CD4-positive, alpha-beta T cell treated with Interleukin-12 subunit alpha and Interleukin-12 subunit beta, for 1 hour (primary cell): ENCODE measurements around the gene ZNF300.
A peak's percentile ranks its signal among the peaks of the same experiment; 100 is the strongest.
"Not testable (repeated sequence)": the region's sequence is repeated elsewhere in the genome, so short reads cannot be mapped to it uniquely, and the experiment has no call there.

ENCODE experiments used
- DNase-seq: peaks from one replicate; pipeline ENCODE4 v3.0.0-alpha.2; 2020

The ZNF300 gene

GRCh38 chr5:150904479-150905311 is at the start of gene ZNF300:
TSS of gene ZNF300 (minus strand) at chr5:150904980. CDS start at chr5:150903155, 1,825 bp downstream.
- peak; percentile 39 for DNase-seq

- DNase-seq = no peak
These were observed 43.8 kb upstream of the ZNF300 start for GRCh38 chr5:150948539-150948938.

GRCh38 chr5:150946351-150946905 is 41.6 kb upstream of the ZNF300 start:
- DNase-seq = no peak

- no peak for DNase-seq
These were observed 41.2 kb upstream of the ZNF300 start for GRCh38 chr5:150945947-150946346.

GRCh38 chr5:150945486-150945885 is 40.7 kb upstream of the ZNF300 start:
- no peak for DNase-seq

GRCh38 chr5:150931368-150931965 is 26.7 kb upstream of the ZNF300 start:
- DNase-seq = no peak

- no peak for DNase-seq
These were observed 13.8 kb upstream of the ZNF300 start for GRCh38 chr5:150918613-150919012.

- DNase-seq = no peak
These were observed 7.6 kb upstream of the ZNF300 start for GRCh38 chr5:150912312-150912814.

GRCh38 chr5:150905312-150905683 is 518 bp upstream of the ZNF300 start:
- DNase-seq = no peak

GRCh38 chr5:150901446-150901845 is 3.3 kb downstream of the ZNF300 start:
- DNase-seq = no peak

- DNase-seq = no peak
These were observed 9.1 kb downstream of the ZNF300 start for GRCh38 chr5:150895431-150896428.

GRCh38 chr5:150879358-150879757 is 25.4 kb downstream of the ZNF300 start:
- no peak for DNase-seq

- no peak for DNase-seq
These were observed 42.7 kb downstream of the ZNF300 start for GRCh38 chr5:150862070-150862469.

- DNase-seq = no peak
These were observed 44.4 kb downstream of the ZNF300 start for GRCh38 chr5:150860246-150860821.

- DNase-seq = not testable (repeated sequence)
These were observed 48.1 kb downstream of the ZNF300 start for GRCh38 chr5:150856700-150857099.

- DNase-seq = no peak
These were observed 51.2 kb downstream of the ZNF300 start for GRCh38 chr5:150853561-150853960.

- DNase-seq = no peak
These were observed 53.7 kb downstream of the ZNF300 start for GRCh38 chr5:150851039-150851438.

GRCh38 chr5:150848271-150848670 is 56.5 kb downstream of the ZNF300 start:
- no peak for DNase-seq

GRCh38 chr5:150847334-150847695 is 57.5 kb downstream of the ZNF300 start:
- DNase-seq = no peak

- peak; percentile 83 for DNase-seq
These were observed 58.0 kb downstream of the ZNF300 start for GRCh38 chr5:150846654-150847333.

- peak; percentile 66 for DNase-seq
These were observed 58.5 kb downstream of the ZNF300 start, which contains the start of gene IRGM for GRCh38 chr5:150846308-150846653. TSS of gene IRGM (plus strand) at chr5:150846521. CDS start at chr5:150848124, 1,603 bp downstream.
